Middle frontal gyrus (tissue), 1 donor: ENCODE data around the gene NSMCE3.
A peak's percentile ranks its signal among the peaks of the same experiment; 100 is the strongest.

Experiments used
- DNase-seq: peaks from one replicate; pipeline ENCODE4 v3.0.0-alpha.2; 2015; ENCODE audit warnings: low spot score; ENCODE audit errors: extremely low spot score

NSMCE3 gene

DNA sequence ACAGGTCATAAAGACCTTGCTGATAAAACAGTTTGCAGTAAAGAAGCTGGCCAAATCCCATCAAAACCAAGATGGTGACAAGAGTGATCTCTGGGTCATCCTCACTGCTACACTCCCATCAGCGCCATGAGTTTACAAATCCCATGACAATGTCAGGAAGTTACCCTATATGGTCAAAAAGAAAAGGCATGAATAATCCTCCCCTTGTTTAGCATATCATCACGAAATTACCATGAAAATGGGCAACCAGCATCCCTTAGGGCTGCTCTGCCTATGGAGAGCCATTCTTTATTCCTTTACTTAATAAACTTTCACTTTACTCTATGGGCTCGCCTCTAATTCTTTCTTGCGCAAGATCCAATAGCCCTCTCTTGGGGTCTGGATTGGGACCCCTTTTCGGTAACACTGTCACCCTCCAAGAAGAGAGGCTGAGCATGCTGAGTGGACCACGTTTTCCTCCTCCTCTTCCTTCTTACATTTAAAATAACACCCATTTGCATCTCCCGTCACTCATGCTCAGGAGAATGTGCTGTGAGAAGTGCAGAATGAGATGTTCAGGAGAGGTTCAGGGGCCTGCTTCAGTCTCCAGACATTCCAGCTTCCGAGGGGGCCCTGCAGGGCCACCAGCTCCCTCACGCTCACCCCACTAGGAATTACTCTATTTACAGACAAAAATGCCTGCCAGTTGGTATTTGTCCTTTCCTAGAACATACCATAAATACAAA, 47.3 kb downstream of the NSMCE3 start:
- DNase-seq: no peak

DNA sequence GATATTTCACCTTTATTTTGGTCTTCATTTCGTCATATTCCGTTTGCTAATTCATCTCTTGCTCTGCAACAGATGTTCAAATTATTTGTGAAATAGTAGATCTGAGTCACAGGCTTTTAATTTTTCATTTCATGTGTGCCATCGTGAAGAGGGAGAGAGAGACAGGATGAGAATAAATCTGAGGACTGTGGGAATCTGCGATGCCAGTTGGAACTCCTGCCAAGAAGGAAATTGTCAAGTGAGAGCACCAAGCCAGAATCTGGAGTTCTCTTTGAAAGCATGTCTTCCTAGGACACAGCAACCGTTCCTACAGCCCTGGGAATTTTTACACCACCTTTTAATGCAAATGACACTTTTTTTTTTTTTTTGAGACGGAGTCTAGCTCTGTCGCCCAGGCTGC, 48.8 kb downstream of the NSMCE3 start:
- DNase-seq: peak; percentile 55

DNA sequence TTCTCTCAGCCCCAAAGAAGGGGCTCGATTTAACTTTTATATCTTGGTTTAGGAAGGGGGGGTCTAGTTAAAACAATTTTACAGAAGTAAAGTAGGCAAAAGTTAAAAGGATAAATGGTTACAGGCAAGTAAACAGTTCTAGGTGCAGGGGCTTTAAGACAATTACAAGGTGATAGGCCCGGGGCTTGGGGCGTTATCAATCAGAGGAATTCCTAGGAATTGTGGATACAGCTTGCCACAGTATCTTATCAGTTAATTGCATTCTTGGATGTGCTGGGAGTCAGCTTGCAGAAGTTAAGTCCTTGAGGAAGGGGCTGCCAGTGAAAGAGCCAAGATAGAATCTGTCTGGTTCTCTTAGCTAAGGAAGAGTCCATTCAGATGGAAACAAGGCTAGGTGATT, 52.7 kb downstream of the NSMCE3 start:
- DNase-seq: no peak
